ENCODE measurements around the gene GJA1. TPM values are rescaled to one million over a fixed set of nuclear protein-coding genes. Genes with fewer than 3 reads are reported as not detected.
"Not testable (repeated sequence)": the region's sequence is repeated elsewhere in the genome, so short reads cannot be mapped to it uniquely, and the experiment has no call there.

GJA1 gene
- total RNA-seq: 313 and 605 TPM in 2 replicates

GRCh38 chr6:121435444-121436069 is at the start of gene GJA1:
GJA1 (plus strand) TSS chr6:121435646; CDS start chr6:121446848, 11,202 bp downstream.
- peak; percentile 78 for DNase-seq (ENCODE audit: low read depth, low spot score)

- not testable (repeated sequence) for DNase-seq (ENCODE audit: low read depth, low spot score)
Measured at GRCh38 chr6:121386551-121386950, 48.9 kb upstream of the GJA1 start.

- DNase-seq (ENCODE audit: low read depth, low spot score): no peak
Measured at GRCh38 chr6:121389419-121389818, 46.0 kb upstream of the GJA1 start.

- no peak for DNase-seq (ENCODE audit: low read depth, low spot score)
Measured at GRCh38 chr6:121393731-121394505, 41.5 kb upstream of the GJA1 start.

GRCh38 chr6:121395736-121396135 is 39.7 kb upstream of the GJA1 start:
- no peak for DNase-seq (ENCODE audit: low read depth, low spot score)

GRCh38 chr6:121397188-121397587 is 38.3 kb upstream of the GJA1 start:
- DNase-seq (ENCODE audit: low read depth, low spot score): not testable (repeated sequence)

- DNase-seq (ENCODE audit: low read depth, low spot score): no peak
Measured at GRCh38 chr6:121398127-121398526, 37.3 kb upstream of the GJA1 start.

- no peak for DNase-seq (ENCODE audit: low read depth, low spot score)
Measured at GRCh38 chr6:121399966-121400365, 35.5 kb upstream of the GJA1 start.

- no peak for DNase-seq (ENCODE audit: low read depth, low spot score)
Measured at GRCh38 chr6:121403964-121404363, 31.5 kb upstream of the GJA1 start.

GRCh38 chr6:121405306-121405705 is 30.1 kb upstream of the GJA1 start:
- no peak for DNase-seq (ENCODE audit: low read depth, low spot score)

- no peak for DNase-seq (ENCODE audit: low read depth, low spot score)
Measured at GRCh38 chr6:121408321-121408720, 27.1 kb upstream of the GJA1 start.

- DNase-seq (ENCODE audit: low read depth, low spot score): no peak
Measured at GRCh38 chr6:121413879-121414278, 21.6 kb upstream of the GJA1 start.

- DNase-seq (ENCODE audit: low read depth, low spot score): no peak
Measured at GRCh38 chr6:121418346-121418745, 17.1 kb upstream of the GJA1 start.

- no peak for DNase-seq (ENCODE audit: low read depth, low spot score)
Measured at GRCh38 chr6:121426686-121427085, 8.8 kb upstream of the GJA1 start.

GRCh38 chr6:121428872-121429756 is 6.3 kb upstream of the GJA1 start:
- no peak for DNase-seq (ENCODE audit: low read depth, low spot score)

GRCh38 chr6:121430514-121431460 is 4.7 kb upstream of the GJA1 start:
- no peak for DNase-seq (ENCODE audit: low read depth, low spot score)

- not testable (repeated sequence) for DNase-seq (ENCODE audit: low read depth, low spot score)
Measured at GRCh38 chr6:121431776-121432175, 3.7 kb upstream of the GJA1 start.

GRCh38 chr6:121434037-121434770 is 1.2 kb upstream of the GJA1 start:
- no peak for DNase-seq (ENCODE audit: low read depth, low spot score)

GRCh38 chr6:121436274-121436857 is 920 bp downstream of the GJA1 start:
- DNase-seq (ENCODE audit: low read depth, low spot score): no peak
